NT2/D1 (cell line): ENCODE measurements around the gene ZNF665.
"Not testable (repeated sequence)": the region's sequence is repeated elsewhere in the genome, so short reads cannot be mapped to it uniquely, and the experiment has no call there.

ENCODE experiments used
- DNase-seq: peaks from one replicate; pipeline ENCODE4 v3.0.0-alpha.2; 2011; ENCODE audit warnings: low read depth, low spot score
- H3K27me3 ChIP-seq: 2 replicates; pipeline ENCODE4 v1.6.0; 2011; ENCODE audit warnings: mild to moderate bottlenecking; ENCODE audit not compliant: insufficient read length, insufficient read depth
- H3K36me3 ChIP-seq: 2 replicates; pipeline ENCODE4 v1.6.1; 2011; ENCODE audit warnings: mild to moderate bottlenecking, low read length, mixed read lengths; ENCODE audit not compliant: insufficient read depth, insufficient read length
- H3K4me1 ChIP-seq: 2 replicates; pipeline ENCODE4 v1.5.1; 2011; ENCODE audit not compliant: insufficient read depth, insufficient read length
- H3K4me3 ChIP-seq: 2 replicates; pipeline ENCODE4 v1.5.1; 2011; ENCODE audit warnings: low read depth; ENCODE audit not compliant: insufficient read length
- H3K9ac ChIP-seq: 2 replicates; pipeline ENCODE4 v1.6.0; 2011; ENCODE audit warnings: low read depth; ENCODE audit not compliant: insufficient read length
- H3K9me3 ChIP-seq: 2 replicates; pipeline ENCODE4 v1.5.1; 2011; ENCODE audit warnings: mild to moderate bottlenecking, low read length; ENCODE audit not compliant: insufficient read depth
- SUZ12 ChIP-seq: IDR thresholded peaks from 2 replicates; pipeline ENCODE4 v1.6.1; 2011; ENCODE audit not compliant: insufficient read length, insufficient read depth; ENCODE audit errors: extremely low read depth
- YY1 ChIP-seq: IDR thresholded peaks from 2 replicates; pipeline ENCODE4 v1.6.1; 2011; ENCODE audit not compliant: insufficient read length, insufficient read depth
- ZNF274 ChIP-seq: IDR thresholded peaks from 2 replicates; pipeline ENCODE4 v1.6.1; 2011; ENCODE audit warnings: mild to moderate bottlenecking, low read depth, low read length

Gene ZNF665

GRCh38 chr19:53195265-53195903 lies 2.2 kb upstream of the ZNF665 start:
- Histone ChIP-seq H3K27me3 (no peaks in the 10 kb centered on the region), H3K4me3 (no peak overlapping the region), H3K36me3 (peaks cover 13% of the 10 kb centered on the region), H3K4me1 (peaks cover 3% of the 10 kb centered on the region), H3K9ac (no peak overlapping the region), H3K9me3 (peaks cover 6% of the 10 kb centered on the region; the same call in 1 of the 2 replicates)
- DNase-seq = peak; percentile 72
- TF ChIP-seq SUZ12 (no peak), YY1 (no peak), ZNF274 (no peak)

- H3K4me1 ChIP-seq = peaks cover 3% of the 10 kb centered on the region
- H3K4me3 ChIP-seq = no peak overlapping the region
- TF ChIP-seq ZNF274 (no peak), YY1 (no peak), SUZ12 (no peak)
- no peaks in the 10 kb centered on the region for H3K9me3 ChIP-seq
- DNase-seq = no peak
- H3K27me3 ChIP-seq = no peaks in the 10 kb centered on the region
- H3K9ac ChIP-seq = no peak overlapping the region
- peaks cover 14% of the 10 kb centered on the region for H3K36me3 ChIP-seq
These were observed 521 bp upstream of the ZNF665 start for GRCh38 chr19:53193535-53194222.

GRCh38 chr19:53190253-53190652 lies 2.9 kb downstream of the ZNF665 start:
- Histone ChIP-seq H3K4me3 (no peak overlapping the region), H3K4me1 (no peaks in the 10 kb centered on the region), H3K9me3 (no peaks in the 10 kb centered on the region), H3K27me3 (no peaks in the 10 kb centered on the region), H3K9ac (no peak overlapping the region), H3K36me3 (peaks cover 14% of the 10 kb centered on the region)
- TF ChIP-seq ZNF274 (no peak), SUZ12 (no peak), YY1 (no peak)
- DNase-seq = no peak

GRCh38 chr19:53189691-53190198 lies 3.4 kb downstream of the ZNF665 start:
- H3K9me3 ChIP-seq, H3K4me3 ChIP-seq, H3K9ac ChIP-seq, H3K27me3 ChIP-seq, DNase-seq, H3K4me1 ChIP-seq: not testable (repeated sequence)
- H3K36me3 ChIP-seq = peaks cover 14% of the 10 kb centered on the region

GRCh38 chr19:53185155-53185882 lies 7.8 kb downstream of the ZNF665 start:
- not testable (repeated sequence) for DNase-seq, H3K9ac ChIP-seq
- peaks cover 14% of the 10 kb centered on the region for H3K36me3 ChIP-seq

GRCh38 chr19:53183146-53183764 lies 9.9 kb downstream of the ZNF665 start:
- Histone ChIP-seq H3K36me3 (peaks cover 20% of the 10 kb centered on the region), H3K9me3 (peaks cover 8% of the 10 kb centered on the region; the same call in 1 of the 2 replicates), H3K4me3 (no peak overlapping the region), H3K27me3 (no peaks in the 10 kb centered on the region), H3K4me1 (no peaks in the 10 kb centered on the region), H3K9ac (no peak overlapping the region)
- DNase-seq = no peak
- TF ChIP-seq ZNF274 = no peak
- TF ChIP-seq YY1 = no peak
- no peak for TF ChIP-seq SUZ12

More at GRCh38 chr19:53185155-53185882, 7.8 kb downstream of the ZNF665 start:
- H3K9me3 ChIP-seq, H3K27me3 ChIP-seq, H3K4me1 ChIP-seq, H3K4me3 ChIP-seq: not testable (repeated sequence)

- no peaks in the 10 kb centered on the region for H3K4me1 ChIP-seq
- no peak for DNase-seq
- H3K27me3 ChIP-seq = no peaks in the 10 kb centered on the region
- no peak overlapping the region for H3K9ac ChIP-seq
- H3K36me3 ChIP-seq = peaks cover 20% of the 10 kb centered on the region
- H3K9me3 ChIP-seq = peaks cover 8% of the 10 kb centered on the region; the same call in 1 of the 2 replicates
- no peak overlapping the region for H3K4me3 ChIP-seq
- TF ChIP-seq YY1 (no peak), ZNF274 (no peak), SUZ12 (no peak)
These were observed 11.0 kb downstream of the ZNF665 start for GRCh38 chr19:53182202-53182601.
